Measurements from ENCODE around the gene TSPAN16.
A peak's percentile ranks its signal among the peaks of the same experiment; 100 is the strongest.
"Not testable (repeated sequence)": the region's sequence is repeated elsewhere in the genome, so short reads cannot be mapped to it uniquely, and the experiment has no call there.

TSPAN16 gene

GRCh38 chr19:11321191-11322126 lies 25.5 kb downstream of the TSPAN16 start:
- DNase-seq, result peak; percentile 63

GRCh38 chr19:11322269-11323024 lies 26.5 kb downstream of the TSPAN16 start:
- DNase-seq, result peak; percentile 63

GRCh38 chr19:11323601-11324078 lies 27.7 kb downstream of the TSPAN16 start:
- DNase-seq, result no peak

GRCh38 chr19:11324079-11324661 lies 28.2 kb downstream of the TSPAN16 start:
- DNase-seq, result peak; percentile 95

- DNase-seq, result no peak
These were observed 28.9 kb downstream of the TSPAN16 start for GRCh38 chr19:11324748-11325389.

GRCh38 chr19:11325544-11325943 lies 29.6 kb downstream of the TSPAN16 start:
- DNase-seq, result no peak

- no peak for DNase-seq
These were observed 34.2 kb downstream of the TSPAN16 start for GRCh38 chr19:11330127-11330526.

- DNase-seq, result no peak
These were observed 35.5 kb downstream of the TSPAN16 start for GRCh38 chr19:11331502-11331901.

- no peak for DNase-seq
These were observed 36.9 kb downstream of the TSPAN16 start for GRCh38 chr19:11332822-11333221.

- not testable (repeated sequence) for DNase-seq
These were observed 37.9 kb downstream of the TSPAN16 start for GRCh38 chr19:11333838-11334237.

GRCh38 chr19:11335449-11336146 lies 39.6 kb downstream of the TSPAN16 start:
- no peak for DNase-seq

GRCh38 chr19:11337080-11337479 lies 41.1 kb downstream of the TSPAN16 start:
- peak; percentile 87 for DNase-seq

GRCh38 chr19:11338121-11338520 lies 42.2 kb downstream of the TSPAN16 start:
- DNase-seq, result no peak

GRCh38 chr19:11338569-11339253 lies 42.8 kb downstream of the TSPAN16 start:
- no peak for DNase-seq

- peak; percentile 97 for DNase-seq
These were observed 43.5 kb downstream of the TSPAN16 start, which contains the start of gene RAB3D for GRCh38 chr19:11339254-11340098. Gene RAB3D (minus strand): TSS chr19:11339657. CDS start chr19:11337399, 2,258 bp downstream.

GRCh38 chr19:11340099-11340467 lies 44.1 kb downstream of the TSPAN16 start:
- not testable (repeated sequence) for DNase-seq

GRCh38 chr19:11342429-11342828 lies 46.5 kb downstream of the TSPAN16 start:
- no peak for DNase-seq

- DNase-seq, result no peak
These were observed 49.3 kb downstream of the TSPAN16 start for GRCh38 chr19:11345122-11345803.

GRCh38 chr19:11346104-11346940 lies 50.4 kb downstream of the TSPAN16 start, which contains the start of the genes CCDC159 and TMEM205:
Gene CCDC159 (plus strand): TSS chr19:11346519. CDS start chr19:11346607, 88 bp downstream.
Gene TMEM205 (minus strand): TSS chr19:11346268. CDS start chr19:11345619, 649 bp downstream.
- DNase-seq, result peak; percentile 100

Measured in hematopoietic multipotent progenitor cell treated with erythropoietin and hydrocortisone succinate and interleukin-3 and kit ligand, for 4 days (in vitro differentiated cells).